ENCODE data around the gene TNFSF10. TPM values are rescaled to one million over a fixed set of nuclear protein-coding genes. Genes with fewer than 3 reads are reported as not detected.

Gene TNFSF10
- total and polyA plus RNA-seq, 2 of the 8 experiments (the other 6 are each of a cell fraction or from before 2014, with no cell fraction given): 0.06 TPM; not detected in 1

DNA sequence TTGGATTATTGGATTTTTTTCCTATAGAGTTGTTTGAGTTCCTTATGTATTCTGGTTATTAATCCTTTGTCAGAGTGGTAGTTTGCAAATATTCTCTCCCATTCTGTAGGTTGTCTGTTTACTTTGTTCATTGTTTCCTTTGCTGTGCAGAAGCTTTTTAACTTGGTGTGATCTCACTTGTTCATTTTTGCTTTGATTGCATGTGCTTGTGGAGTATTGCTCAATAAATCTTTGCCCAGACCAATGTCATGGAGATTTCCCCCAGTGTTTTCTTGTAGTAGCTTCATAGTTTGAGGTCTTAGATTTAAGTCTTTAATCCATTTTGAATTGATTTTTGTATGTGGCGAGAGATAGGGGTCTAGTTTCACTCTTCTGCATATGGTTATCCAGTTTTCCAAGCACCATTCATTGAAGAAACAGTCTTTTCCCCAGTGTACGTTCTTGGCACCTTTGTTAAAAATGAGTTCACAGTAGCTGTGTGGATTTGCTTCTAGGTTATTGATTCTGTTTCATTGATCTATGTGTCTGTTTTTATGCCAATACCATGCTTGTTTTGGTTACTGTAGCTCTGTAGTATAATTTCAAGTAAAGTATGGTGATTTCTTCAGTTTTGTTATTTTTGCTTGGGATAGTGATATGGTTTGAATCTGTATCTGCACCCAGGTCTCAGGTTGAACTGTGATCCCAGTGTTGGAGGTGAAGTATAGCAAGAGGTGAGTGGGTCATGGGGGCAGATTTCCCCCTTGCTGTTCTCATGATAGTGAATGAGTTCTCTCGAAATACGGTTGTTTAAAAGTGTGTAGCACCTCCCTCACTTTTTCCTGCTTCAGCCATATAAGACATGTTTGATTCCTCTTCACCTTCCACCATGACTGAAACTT lies 46.1 kb upstream of the TNFSF10 start:
- H2BK12ac ChIP-seq (ENCODE audit: low read depth, low read length): no peak overlapping the region
- H3K14ac ChIP-seq (ENCODE audit: insufficient read length): no peak overlapping the region
- H2AK5ac ChIP-seq (ENCODE audit: low read depth, low read length): no peak overlapping the region
- CTCF ChIA-PET (ENCODE audit: partially characterized antibody): no interaction called here
- no peaks in the 10 kb centered on the region for H3K4me1 ChIP-seq (replicated peaks in 1 of 4; ENCODE audit: control insufficient read depth in 3 of 4, insufficient read depth in 4 of 4, low read length in 3 of 4)
- H3K23me2 ChIP-seq (ENCODE audit: low read depth, low read length): no peaks in the 10 kb centered on the region
- FAIRE-seq (no peak), DNase-seq (ENCODE audit: low read depth in 1 of 2, low spot score in 2 of 2) (no peak)
- no peaks in the 10 kb centered on the region for H3K79me2 ChIP-seq (ENCODE audit: control insufficient read depth in 1 of 2, insufficient read depth in 2 of 2, low read length in 2 of 2)
- TF ChIP-seq CBX5 (IDR thresholded peaks at IDR 0.05; ENCODE audit: low read depth, low read length): no peak
- TF ChIP-seq POLR2A (IDR thresholded peaks at IDR 0.05; ENCODE audit: control extremely low read depth in 1 of 2, low read depth in 2 of 2, low read length in 2 of 2): no peak
- TF ChIP-seq SIX5 (IDR thresholded peaks at IDR 0.05; ENCODE audit: low read depth, low read length): no peak
- TF ChIP-seq KDM5A (IDR thresholded peaks at IDR 0.05; ENCODE audit: low read length): no peak
- TF ChIP-seq SIN3A (conservative IDR thresholded peaks at IDR 0.05 in 1 of 2, IDR thresholded peaks at IDR 0.05 in 1 of 2; ENCODE audit: low read depth in 1 of 2, low read length in 2 of 2): no peak
- no peak for TF ChIP-seq RFX5 (IDR thresholded peaks at IDR 0.05; ENCODE audit: borderline replicate concordance, low read depth, low read length)
- no peak for TF ChIP-seq CHD2 (IDR thresholded peaks at IDR 0.05; ENCODE audit: low read length)
- no peak for TF ChIP-seq CBX8 (IDR thresholded peaks at IDR 0.05; ENCODE audit: borderline replicate concordance, low read depth, low read length)
- TF ChIP-seq SP2 (IDR thresholded peaks at IDR 0.05; ENCODE audit: low read length): no peak
- TF ChIP-seq ASH2L (IDR thresholded peaks at IDR 0.05; ENCODE audit: low read length): no peak
- TF ChIP-seq SRF (IDR thresholded peaks at IDR 0.05; ENCODE audit: low read depth, low read length): no peak
- TF ChIP-seq TEAD4 (IDR thresholded peaks at IDR 0.05; ENCODE audit: low read depth, low read length): no peak
- TF ChIP-seq JUN (IDR thresholded peaks at IDR 0.05; ENCODE audit: low read depth, low read length): no peak
- TF ChIP-seq TAF1 (IDR thresholded peaks at IDR 0.05; ENCODE audit: low read depth, low read length): no peak
- no peak overlapping the region for H2BK20ac ChIP-seq (ENCODE audit: low read length)
- H3K23ac ChIP-seq (ENCODE audit: insufficient read length): no peak overlapping the region
- no peaks in the 10 kb centered on the region for H3K9me3 ChIP-seq (ENCODE audit: insufficient read depth in 2 of 2, low read depth in 1 of 2, low read length in 1 of 2)
- no peak overlapping the region for H4K8ac ChIP-seq (ENCODE audit: extremely low read depth, insufficient read depth, low read length)
- no peak overlapping the region for H2BK5ac ChIP-seq (ENCODE audit: low read depth, low read length)
- H3K18ac ChIP-seq (ENCODE audit: extremely low read depth, low read length): no peak overlapping the region
- H3K4me2 ChIP-seq (ENCODE audit: insufficient read depth in 1 of 2, low read depth in 2 of 2, low read length in 2 of 2): no peak overlapping the region
- H3K56ac ChIP-seq (replicated peaks; ENCODE audit: insufficient read length, low read depth, low read length): no peak overlapping the region
- H3K27ac ChIP-seq (ENCODE audit: low read depth, low read length): no peak overlapping the region
- no peak overlapping the region for H3K9ac ChIP-seq (replicated peaks in 1 of 4; ENCODE audit: extremely low read depth in 1 of 4, low read depth in 3 of 4, low read length in 3 of 4)
- no peak overlapping the region for H2BK120ac ChIP-seq (replicated peaks; ENCODE audit: low read depth, low read length)
- H4K91ac ChIP-seq (replicated peaks; ENCODE audit: insufficient read length, low read length): no peak overlapping the region
- H3K4ac ChIP-seq (replicated peaks; ENCODE audit: insufficient read length, low read depth, low read length): no peak overlapping the region
- H3K4me3 ChIP-seq (ENCODE audit: extremely low read depth in 1 of 4, insufficient read depth in 2 of 4, low read depth in 3 of 4, low read length in 4 of 4): no peak overlapping the region
- H4K20me1 ChIP-seq (replicated peaks in 1 of 2; ENCODE audit: control insufficient read depth in 1 of 2, insufficient read depth in 2 of 2, low read length in 2 of 2): no peaks in the 10 kb centered on the region
- no peak overlapping the region for H4K5ac ChIP-seq (ENCODE audit: insufficient read length, low read depth, low read length)
- no peak overlapping the region for H2AFZ ChIP-seq (ENCODE audit: low read length)
- no peaks in the 10 kb centered on the region for H3K36me3 ChIP-seq (ENCODE audit: control insufficient read depth in 2 of 4, insufficient read depth in 4 of 4, low read length in 3 of 4)
- WGBS, 2 experiments (ENCODE audit: extremely low coverage in 1 of 2, insufficient coverage in 1 of 2, insufficient read length in 1 of 2, insufficient replicate concordance in 2 of 2, low coverage in 1 of 2, low lambda C conversion rate in 2 of 2, missing lambda C conversion rate in 1 of 2): 85% methylated on average over 4 of the region's 4 CpGs; no CpG with 5 or more reads in 1 of the 2 experiments
- no peaks in the 10 kb centered on the region for H3K27me3 ChIP-seq (replicated peaks in 1 of 4; ENCODE audit: control insufficient read depth in 3 of 4, extremely low read depth in 1 of 4, insufficient read depth in 3 of 4, low read length in 3 of 4)
- POLR2A ChIA-PET (ENCODE audit: partially characterized antibody): no interaction called here
- H3K79me1 ChIP-seq (ENCODE audit: low read depth, low read length): no peaks in the 10 kb centered on the region
- H2BK15ac ChIP-seq (ENCODE audit: low read length): no peak overlapping the region

All from H1 (cell line).